ENCODE data around the gene FOXO6. TPM values are rescaled to one million over a fixed set of nuclear protein-coding genes. Genes with fewer than 3 reads are reported as not detected.

FOXO6 gene
- total and polyA plus RNA-seq, 10 of the 15 experiments (the other 5 are each of a cell fraction or from before 2014, with no cell fraction given), result 0.37 TPM; not detected in 9

GRCh38 chr1:41401899-41402298, 40.7 kb downstream of the FOXO6 start:
- ChIA-PET POLR2A (interaction anchor here (0.5 kb wide), 1 partner anchor 730 kb away, joined by 3 read pairs; no protein-coding TSS in a partner anchor), SMC1A (ENCODE audit: uncharacterized antibody, unreplicated experiment) (no interaction called here), CTCF (interaction anchor here (1.6 kb wide), 1 partner anchor 13 kb away, joined by 3 read pairs; no protein-coding TSS in a partner anchor), RAD21 (ENCODE audit: unreplicated experiment) (no interaction called here)
- intact Hi-C loops (cut with micrococcal nuclease; ENCODE audit: unreplicated experiment) (no loop called here), in situ Hi-C loops (cut with MboI) (no loop called here)
- WGBS (ENCODE audit: insufficient coverage, insufficient replicate concordance, low lambda C conversion rate, missing lambda C conversion rate), result 62% methylated on average over 2 of the region's 2 CpGs
- FAIRE-seq (no peak), DNase-seq (ENCODE audit: low read depth, low spot score) (no peak), ATAC-seq (no peak)
- H4K20me1 ChIP-seq (ENCODE audit: control insufficient read depth, insufficient read depth), result no peaks in the 10 kb centered on the region
- H3K36me3 ChIP-seq (ENCODE audit: control insufficient read depth in 2 of 2, insufficient read depth in 2 of 2, low read length in 1 of 2), result no peaks in the 10 kb centered on the region
- H3K27ac ChIP-seq (ENCODE audit: control insufficient read depth, insufficient read depth), result no peak overlapping the region
- peaks cover 4% of the 10 kb centered on the region; the same call in 2 of the 3 replicates for H3K9me3 ChIP-seq (replicated peaks; ENCODE audit: control insufficient read depth, insufficient read depth, low read length)
- BruUV-seq (replicated peaks), result no TSS peak
- H3K4me3 ChIP-seq, result no peak overlapping the region
- TF ChIP-seq NR2C1 (IDR thresholded peaks at IDR 0.05) (no peak), ATF3 (IDR thresholded peaks at IDR 0.05; ENCODE audit: borderline replicate concordance, extremely low read depth, low read depth, low read length) (no peak), RAD51 (IDR thresholded peaks at IDR 0.05) (no peak), FOXM1 (IDR thresholded peaks at IDR 0.05; ENCODE audit: low read depth, low read length) (no peak), BMI1 (IDR thresholded peaks at IDR 0.05; ENCODE audit: borderline replicate concordance) (no peak), LARP7 (IDR thresholded peaks at IDR 0.05) (no peak), ZNF207 (IDR thresholded peaks at IDR 0.05; ENCODE audit: borderline replicate concordance) (no peak), SREBF2 (IDR thresholded peaks at IDR 0.05; ENCODE audit: low read length) (no peak)
- TF ChIP-seq, protein P1, sequence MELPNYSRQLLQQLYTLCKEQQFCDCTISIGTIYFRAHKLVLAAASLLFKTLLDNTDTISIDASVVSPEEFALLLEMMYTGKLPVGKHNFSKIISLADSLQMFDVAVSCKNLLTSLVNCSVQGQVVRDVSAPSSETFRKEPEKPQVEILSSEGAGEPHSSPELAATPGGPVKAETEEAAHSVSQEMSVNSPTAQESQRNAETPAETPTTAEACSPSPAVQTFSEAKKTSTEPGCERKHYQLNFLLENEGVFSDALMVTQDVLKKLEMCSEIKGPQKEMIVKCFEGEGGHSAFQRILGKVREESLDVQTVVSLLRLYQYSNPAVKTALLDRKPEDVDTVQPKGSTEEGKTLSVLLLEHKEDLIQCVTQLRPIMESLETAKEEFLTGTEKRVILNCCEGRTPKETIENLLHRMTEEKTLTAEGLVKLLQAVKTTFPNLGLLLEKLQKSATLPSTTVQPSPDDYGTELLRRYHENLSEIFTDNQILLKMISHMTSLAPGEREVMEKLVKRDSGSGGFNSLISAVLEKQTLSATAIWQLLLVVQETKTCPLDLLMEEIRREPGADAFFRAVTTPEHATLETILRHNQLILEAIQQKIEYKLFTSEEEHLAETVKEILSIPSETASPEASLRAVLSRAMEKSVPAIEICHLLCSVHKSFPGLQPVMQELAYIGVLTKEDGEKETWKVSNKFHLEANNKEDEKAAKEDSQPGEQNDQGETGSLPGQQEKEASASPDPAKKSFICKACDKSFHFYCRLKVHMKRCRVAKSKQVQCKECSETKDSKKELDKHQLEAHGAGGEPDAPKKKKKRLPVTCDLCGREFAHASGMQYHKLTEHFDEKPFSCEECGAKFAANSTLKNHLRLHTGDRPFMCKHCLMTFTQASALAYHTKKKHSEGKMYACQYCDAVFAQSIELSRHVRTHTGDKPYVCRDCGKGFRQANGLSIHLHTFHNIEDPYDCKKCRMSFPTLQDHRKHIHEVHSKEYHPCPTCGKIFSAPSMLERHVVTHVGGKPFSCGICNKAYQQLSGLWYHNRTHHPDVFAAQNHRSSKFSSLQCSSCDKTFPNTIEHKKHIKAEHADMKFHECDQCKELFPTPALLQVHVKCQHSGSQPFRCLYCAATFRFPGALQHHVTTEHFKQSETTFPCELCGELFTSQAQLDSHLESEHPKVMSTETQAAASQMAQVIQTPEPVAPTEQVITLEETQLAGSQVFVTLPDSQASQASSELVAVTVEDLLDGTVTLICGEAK (IDR thresholded peaks at IDR 0.05; ENCODE audit: borderline replicate concordance), result no peak
- TF ChIP-seq, protein P2, sequence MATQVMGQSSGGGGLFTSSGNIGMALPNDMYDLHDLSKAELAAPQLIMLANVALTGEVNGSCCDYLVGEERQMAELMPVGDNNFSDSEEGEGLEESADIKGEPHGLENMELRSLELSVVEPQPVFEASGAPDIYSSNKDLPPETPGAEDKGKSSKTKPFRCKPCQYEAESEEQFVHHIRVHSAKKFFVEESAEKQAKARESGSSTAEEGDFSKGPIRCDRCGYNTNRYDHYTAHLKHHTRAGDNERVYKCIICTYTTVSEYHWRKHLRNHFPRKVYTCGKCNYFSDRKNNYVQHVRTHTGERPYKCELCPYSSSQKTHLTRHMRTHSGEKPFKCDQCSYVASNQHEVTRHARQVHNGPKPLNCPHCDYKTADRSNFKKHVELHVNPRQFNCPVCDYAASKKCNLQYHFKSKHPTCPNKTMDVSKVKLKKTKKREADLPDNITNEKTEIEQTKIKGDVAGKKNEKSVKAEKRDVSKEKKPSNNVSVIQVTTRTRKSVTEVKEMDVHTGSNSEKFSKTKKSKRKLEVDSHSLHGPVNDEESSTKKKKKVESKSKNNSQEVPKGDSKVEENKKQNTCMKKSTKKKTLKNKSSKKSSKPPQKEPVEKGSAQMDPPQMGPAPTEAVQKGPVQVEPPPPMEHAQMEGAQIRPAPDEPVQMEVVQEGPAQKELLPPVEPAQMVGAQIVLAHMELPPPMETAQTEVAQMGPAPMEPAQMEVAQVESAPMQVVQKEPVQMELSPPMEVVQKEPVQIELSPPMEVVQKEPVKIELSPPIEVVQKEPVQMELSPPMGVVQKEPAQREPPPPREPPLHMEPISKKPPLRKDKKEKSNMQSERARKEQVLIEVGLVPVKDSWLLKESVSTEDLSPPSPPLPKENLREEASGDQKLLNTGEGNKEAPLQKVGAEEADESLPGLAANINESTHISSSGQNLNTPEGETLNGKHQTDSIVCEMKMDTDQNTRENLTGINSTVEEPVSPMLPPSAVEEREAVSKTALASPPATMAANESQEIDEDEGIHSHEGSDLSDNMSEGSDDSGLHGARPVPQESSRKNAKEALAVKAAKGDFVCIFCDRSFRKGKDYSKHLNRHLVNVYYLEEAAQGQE (IDR thresholded peaks at IDR 0.05; ENCODE audit: low read depth, low read length), result no peak
- TF ChIP-seq, protein P3, sequence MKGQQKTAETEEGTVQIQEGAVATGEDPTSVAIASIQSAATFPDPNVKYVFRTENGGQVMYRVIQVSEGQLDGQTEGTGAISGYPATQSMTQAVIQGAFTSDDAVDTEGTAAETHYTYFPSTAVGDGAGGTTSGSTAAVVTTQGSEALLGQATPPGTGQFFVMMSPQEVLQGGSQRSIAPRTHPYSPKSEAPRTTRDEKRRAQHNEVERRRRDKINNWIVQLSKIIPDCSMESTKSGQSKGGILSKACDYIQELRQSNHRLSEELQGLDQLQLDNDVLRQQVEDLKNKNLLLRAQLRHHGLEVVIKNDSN (IDR thresholded peaks at IDR 0.05; ENCODE audit: borderline replicate concordance, extremely low read length, insufficient read depth, low read depth, low read length), result no peak
- no peak overlapping the region for H2AFZ ChIP-seq (ENCODE audit: control insufficient read depth, low read depth, low read length)
- H3K4me1 ChIP-seq (ENCODE audit: control insufficient read depth, insufficient read depth, low read length), result no peaks in the 10 kb centered on the region
- H3K9ac ChIP-seq (ENCODE audit: control insufficient read depth, insufficient read depth, low read length), result no peak overlapping the region
- no peaks in the 10 kb centered on the region; a peak in 2 of 4 replicates for H3K27me3 ChIP-seq (replicated peaks in 1 of 2; ENCODE audit: control insufficient read depth in 2 of 2, insufficient read depth in 2 of 2, low read length in 1 of 2)
- H3K79me2 ChIP-seq (ENCODE audit: control insufficient read depth, insufficient read depth, low read length), result no peaks in the 10 kb centered on the region
- H3K4me2 ChIP-seq (ENCODE audit: control insufficient read depth, insufficient read depth), result no peak overlapping the region
